ENCODE results near the gene BRF1. TPM values are rescaled to one million over a fixed set of nuclear protein-coding genes. Genes with fewer than 3 reads are reported as not detected.
A peak's percentile ranks its signal among the peaks of the same experiment; 100 is the strongest.

BRF1 gene
- total and polyA plus RNA-seq, 2 of the 13 experiments (the other 11 are each of a cell fraction or from before 2014, with no cell fraction given), result 5.1 to 11.0 TPM

DNA sequence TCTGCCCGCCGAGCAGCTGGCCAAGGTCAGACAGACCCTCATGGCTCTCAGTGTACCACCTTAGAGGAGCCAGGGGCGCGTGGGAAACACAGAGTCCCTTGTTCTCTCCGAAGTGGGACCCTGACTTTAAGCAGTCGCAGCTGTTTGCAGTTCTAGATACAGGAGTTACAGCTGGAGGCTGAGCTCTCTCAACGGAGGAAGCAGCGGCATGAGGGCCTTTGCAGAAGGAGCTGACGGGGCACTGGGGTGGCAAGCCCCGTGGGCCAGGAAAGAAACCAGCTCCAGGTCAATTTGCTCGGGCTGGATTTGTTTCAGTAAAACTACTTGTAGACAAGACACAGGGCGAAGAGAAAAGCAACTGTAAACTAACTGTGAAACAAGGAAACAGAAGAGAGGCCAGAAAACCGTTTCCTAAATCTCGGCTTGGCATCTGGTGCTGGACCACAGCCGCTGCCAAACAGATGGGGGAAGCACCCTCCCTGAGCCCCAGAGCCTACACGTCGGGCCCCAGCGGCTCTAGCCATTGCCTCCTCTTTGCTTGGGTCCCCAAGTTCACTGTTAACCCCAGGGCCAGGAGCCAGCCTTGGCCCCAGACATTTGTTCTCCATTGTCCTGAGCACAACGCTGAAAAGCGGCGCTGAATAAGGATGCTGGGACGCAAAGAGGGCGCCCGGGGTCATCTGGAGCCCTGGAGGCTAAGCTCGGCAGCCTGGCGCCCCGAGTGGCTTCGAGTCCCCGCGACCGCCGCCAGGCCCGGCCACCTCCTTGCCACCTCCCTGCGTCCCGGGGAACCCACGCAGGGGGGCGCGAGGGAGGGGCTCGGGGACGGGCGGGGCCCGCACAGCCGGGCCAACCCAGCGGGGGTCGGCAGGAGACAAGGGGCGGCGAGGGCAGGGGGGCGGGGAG, 12.8 kb upstream of the BRF1 start (continued):
- TF ChIP-seq TERF1 (CRISPR knock-in tag; IDR thresholded peaks at IDR 0.05) (no peak), NR2F2 (IDR thresholded peaks at IDR 0.05; ENCODE audit: borderline replicate concordance, low read depth) (no peak), PAWR (CRISPR knock-in tag; IDR thresholded peaks at IDR 0.05; ENCODE audit: borderline replicate concordance) (no peak), HMGXB3 (CRISPR knock-in tag; IDR thresholded peaks at IDR 0.05; ENCODE audit: borderline replicate concordance) (no peak), PHF8 (CRISPR knock-in tag; IDR thresholded peaks at IDR 0.05) (peak; percentile 23; the same call in 1 of the 2 replicates), ZNF543 (CRISPR knock-in tag; IDR thresholded peaks at IDR 0.05) (no peak), HOMEZ (CRISPR knock-in tag; IDR thresholded peaks at IDR 0.05; ENCODE audit: low read depth) (no peak), ZNF782 (CRISPR knock-in tag; IDR thresholded peaks at IDR 0.05; ENCODE audit: borderline replicate concordance) (0 out of 2 replicates have a peak, but pooled peaks have one; percentile 32), ZNF777 (CRISPR knock-in tag; IDR thresholded peaks at IDR 0.05) (peak; percentile 35; the same call in 1 of the 2 replicates), ZZZ3 (CRISPR knock-in tag; IDR thresholded peaks at IDR 0.05; ENCODE audit: borderline replicate concordance) (0 out of 2 replicates have a peak, but pooled peaks have one; percentile 35), ISX (CRISPR knock-in tag; conservative IDR thresholded peaks at IDR 0.05) (no peak)
- TF ChIP-seq, protein P1, sequence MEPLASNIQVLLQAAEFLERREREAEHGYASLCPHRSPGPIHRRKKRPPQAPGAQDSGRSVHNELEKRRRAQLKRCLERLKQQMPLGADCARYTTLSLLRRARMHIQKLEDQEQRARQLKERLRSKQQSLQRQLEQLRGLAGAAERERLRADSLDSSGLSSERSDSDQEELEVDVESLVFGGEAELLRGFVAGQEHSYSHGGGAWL (CRISPR knock-in tag; IDR thresholded peaks at IDR 0.05), result no peak
- TF ChIP-seq, protein P2, sequence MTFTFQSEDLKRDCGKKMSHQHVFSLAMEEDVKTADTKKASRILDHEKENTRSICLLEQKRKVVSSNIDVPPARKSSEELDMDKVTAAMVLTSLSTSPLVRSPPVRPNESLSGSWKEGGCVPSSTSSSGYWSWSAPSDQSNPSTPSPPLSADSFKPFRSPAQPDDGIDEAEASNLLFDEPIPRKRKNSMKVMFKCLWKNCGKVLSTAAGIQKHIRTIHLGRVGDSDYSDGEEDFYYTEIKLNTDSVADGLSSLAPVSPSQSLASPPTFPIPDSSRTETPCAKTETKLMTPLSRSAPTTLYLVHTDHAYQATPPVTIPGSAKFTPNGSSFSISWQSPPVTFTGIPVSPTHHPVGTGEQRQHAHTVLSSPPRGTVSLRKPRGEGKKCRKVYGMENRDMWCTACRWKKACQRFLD (CRISPR knock-in tag; IDR thresholded peaks at IDR 0.05; ENCODE audit: borderline replicate concordance), result no peak
- TF ChIP-seq, protein P3, sequence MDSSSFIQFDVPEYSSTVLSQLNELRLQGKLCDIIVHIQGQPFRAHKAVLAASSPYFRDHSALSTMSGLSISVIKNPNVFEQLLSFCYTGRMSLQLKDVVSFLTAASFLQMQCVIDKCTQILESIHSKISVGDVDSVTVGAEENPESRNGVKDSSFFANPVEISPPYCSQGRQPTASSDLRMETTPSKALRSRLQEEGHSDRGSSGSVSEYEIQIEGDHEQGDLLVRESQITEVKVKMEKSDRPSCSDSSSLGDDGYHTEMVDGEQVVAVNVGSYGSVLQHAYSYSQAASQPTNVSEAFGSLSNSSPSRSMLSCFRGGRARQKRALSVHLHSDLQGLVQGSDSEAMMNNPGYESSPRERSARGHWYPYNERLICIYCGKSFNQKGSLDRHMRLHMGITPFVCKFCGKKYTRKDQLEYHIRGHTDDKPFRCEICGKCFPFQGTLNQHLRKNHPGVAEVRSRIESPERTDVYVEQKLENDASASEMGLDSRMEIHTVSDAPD (CRISPR knock-in tag; IDR thresholded peaks at IDR 0.05), result no peak

Measured in HepG2 (cell line).